CD4-positive, CD25-positive, alpha-beta regulatory T cell (primary cell): Measurements from ENCODE around the gene C5orf58. TPM values are rescaled to one million over a fixed set of nuclear protein-coding genes. Genes with fewer than 3 reads are reported as not detected.

ENCODE experiments used
- ATAC-seq, 2 donors: fragments of 150-1000 bp; cut with Tn5 transposase; one replicate each; pipeline ENCODE4 v1.10.0; 2021; ENCODE audit warnings: low read depth in 2 of 2, moderate number of reproducible peaks in 2 of 2, moderate library complexity in 1 of 2
- DNase-seq, 3 donors: peaks; one replicate each; pipeline versions ENCODE4 v3.0.0 to v3.0.0-alpha.2; 2012 to 2022; ENCODE audit warnings: mixed read lengths in 1 of 3
- H3K27ac ChIP-seq: one replicate; pipeline ENCODE4 v1.7.0; 2013; ENCODE audit warnings: mild to moderate bottlenecking, low read length; ENCODE audit not compliant: insufficient read depth, poor library complexity, severe bottlenecking
- H3K27me3 ChIP-seq: one replicate; pipeline ENCODE4 v1.7.0; 2013; ENCODE audit warnings: low read length; ENCODE audit not compliant: control insufficient read depth, insufficient read depth
- H3K36me3 ChIP-seq: one replicate; pipeline ENCODE4 v1.7.0; 2013; ENCODE audit warnings: mild to moderate bottlenecking, low read length, moderate library complexity; ENCODE audit not compliant: control insufficient read depth, insufficient read depth
- H3K4me1 ChIP-seq: 2 replicates; pipeline ENCODE4 v1.7.0; 2013; ENCODE audit warnings: mild to moderate bottlenecking, low read length; ENCODE audit not compliant: insufficient read depth, control insufficient read depth, poor library complexity, severe bottlenecking
- H3K4me3 ChIP-seq: one replicate; pipeline ENCODE4 v1.7.0; 2013; ENCODE audit warnings: low read depth, mild to moderate bottlenecking, low read length, moderate library complexity
- H3K9me3 ChIP-seq, 2 experiments: 1 replicate in 1 of 2; 2 replicates in 1 of 2; pipeline ENCODE4 v1.7.0; 2013; ENCODE audit warnings: low read length in 2 of 2, mild to moderate bottlenecking in 1 of 2, moderate library complexity in 1 of 2; ENCODE audit not compliant: control insufficient read depth in 2 of 2
- H3K27ac Mint-ChIP-seq, 3 donors: one replicate each; pipeline ENCODE4 v1.8.0; 2020 to 2022; ENCODE audit warnings: mild to moderate bottlenecking in 3 of 3, mixed read lengths in 3 of 3, moderate library complexity in 2 of 3
- H3K27me3 Mint-ChIP-seq: one replicate; pipeline ENCODE4 v1.8.0; 2022; ENCODE audit warnings: mild to moderate bottlenecking, mixed read lengths
- H3K36me3 Mint-ChIP-seq: one replicate; pipeline ENCODE4 v1.8.0; 2020; ENCODE audit warnings: mixed read lengths
- H3K4me1 Mint-ChIP-seq, 4 donors: one replicate each; pipeline ENCODE4 v1.8.0; 2020 to 2022; ENCODE audit warnings: mixed read lengths in 4 of 4, mild to moderate bottlenecking in 1 of 4
- H3K4me3 Mint-ChIP-seq, 4 donors: one replicate each; pipeline ENCODE4 v1.8.0; 2020 to 2022; ENCODE audit warnings: mild to moderate bottlenecking in 4 of 4, mixed read lengths in 4 of 4, moderate library complexity in 3 of 4
- H3K9me3 Mint-ChIP-seq, 7 donors: one replicate each; pipeline ENCODE4 v1.8.0; 2020 to 2022; ENCODE audit warnings: mixed read lengths in 7 of 7, mild to moderate bottlenecking in 3 of 7, moderate library complexity in 2 of 7
- polyA plus RNA-seq, 4 donors: library from polyadenylated mRNA; unstranded; fragments of 300-500 nt; fragmentation: Illumina TruSeq; gene quantifications; one replicate each; pipeline ENCODE4 v1.2.3, GENCODE V29; 2021
- total RNA-seq: library from RNA; stranded (reverse); gene quantifications from one replicate; pipeline ENCODE4 v1.2.3, GENCODE V29; 2022

Gene C5orf58
- total and polyA plus RNA-seq, 5 donors from 2014 or later = 0.44 to 1.1 (median 0.69) TPM; not detected in 1

GRCh38 chr5:170195961-170196360 is 36.8 kb upstream of the C5orf58 start:
- H3K9me3 ChIP-seq = no peaks in the 10 kb centered on the region
- ATAC-seq (no peak), DNase-seq (no peak)
- no peaks in the 10 kb centered on the region for H3K36me3 ChIP-seq
- no peak overlapping the region for H3K4me3 Mint-ChIP-seq
- H3K27ac Mint-ChIP-seq = no peak overlapping the region
- H3K9me3 Mint-ChIP-seq = no peaks in the 10 kb centered on the region
- peaks cover 23% of the 10 kb centered on the region for H3K27me3 Mint-ChIP-seq
- peaks cover 9% of the 10 kb centered on the region for H3K27me3 ChIP-seq
- H3K4me1 Mint-ChIP-seq = no peaks in the 10 kb centered on the region
- H3K36me3 Mint-ChIP-seq = no peaks in the 10 kb centered on the region
- no peak overlapping the region for H3K27ac ChIP-seq
- no peaks in the 10 kb centered on the region for H3K4me1 ChIP-seq
- H3K4me3 ChIP-seq = no peak overlapping the region

GRCh38 chr5:170200876-170201275 is 31.9 kb upstream of the C5orf58 start:
- Histone ChIP-seq H3K9me3 (no peaks in the 10 kb centered on the region), H3K4me3 (no peak overlapping the region), H3K36me3 (no peaks in the 10 kb centered on the region), H3K27me3 (peaks cover 12% of the 10 kb centered on the region), H3K4me1 (no peaks in the 10 kb centered on the region), H3K27ac (no peak overlapping the region)
- ATAC-seq = no peak
- H3K9me3 Mint-ChIP-seq = no peaks in the 10 kb centered on the region
- H3K4me3 Mint-ChIP-seq = no peak overlapping the region
- H3K27ac Mint-ChIP-seq = no peak overlapping the region
- no peaks in the 10 kb centered on the region for H3K4me1 Mint-ChIP-seq
- H3K36me3 Mint-ChIP-seq = no peaks in the 10 kb centered on the region
- peaks cover 28% of the 10 kb centered on the region for H3K27me3 Mint-ChIP-seq
- no peak for DNase-seq

- Mint-ChIP-seq H3K9me3 (no peaks in the 10 kb centered on the region), H3K27me3 (peaks cover 30% of the 10 kb centered on the region), H3K27ac (no peak overlapping the region), H3K36me3 (no peaks in the 10 kb centered on the region), H3K4me3 (no peak overlapping the region), H3K4me1 (no peaks in the 10 kb centered on the region)
- Histone ChIP-seq H3K9me3 (no peaks in the 10 kb centered on the region), H3K27ac (no peak overlapping the region), H3K36me3 (no peaks in the 10 kb centered on the region), H3K4me1 (no peaks in the 10 kb centered on the region), H3K27me3 (peaks cover 12% of the 10 kb centered on the region), H3K4me3 (no peak overlapping the region)
- DNase-seq = no peak
- no peak for ATAC-seq
Observed at GRCh38 chr5:170201311-170201710, 31.5 kb upstream of the C5orf58 start.

GRCh38 chr5:170202117-170202516 is 30.7 kb upstream of the C5orf58 start:
- no peaks in the 10 kb centered on the region for H3K4me1 Mint-ChIP-seq
- H3K4me3 Mint-ChIP-seq = no peak overlapping the region
- Histone ChIP-seq H3K27ac (no peak overlapping the region), H3K4me3 (no peak overlapping the region), H3K4me1 (no peaks in the 10 kb centered on the region), H3K27me3 (peaks cover 15% of the 10 kb centered on the region), H3K36me3 (no peaks in the 10 kb centered on the region), H3K9me3 (no peaks in the 10 kb centered on the region)
- H3K9me3 Mint-ChIP-seq = no peaks in the 10 kb centered on the region
- H3K36me3 Mint-ChIP-seq = no peaks in the 10 kb centered on the region
- H3K27me3 Mint-ChIP-seq = peaks cover 30% of the 10 kb centered on the region
- no peak overlapping the region for H3K27ac Mint-ChIP-seq
- DNase-seq = no peak
- ATAC-seq = no peak

- Histone ChIP-seq H3K9me3 (no peaks in the 10 kb centered on the region), H3K4me3 (no peak overlapping the region), H3K27ac (no peak overlapping the region), H3K36me3 (no peaks in the 10 kb centered on the region), H3K27me3 (peaks cover 11% of the 10 kb centered on the region), H3K4me1 (no peaks in the 10 kb centered on the region)
- peaks cover 45% of the 10 kb centered on the region for H3K27me3 Mint-ChIP-seq
- H3K4me1 Mint-ChIP-seq = no peaks in the 10 kb centered on the region
- peaks cover 0 to 1% (median 0%) of the 10 kb centered on the region in 7 donors for H3K9me3 Mint-ChIP-seq
- ATAC-seq (no peak), DNase-seq (no peak)
- H3K27ac Mint-ChIP-seq = no peak overlapping the region
- no peaks in the 10 kb centered on the region for H3K36me3 Mint-ChIP-seq
- no peak overlapping the region for H3K4me3 Mint-ChIP-seq
Observed at GRCh38 chr5:170204202-170204601, 28.6 kb upstream of the C5orf58 start.

GRCh38 chr5:170206216-170206615 is 26.6 kb upstream of the C5orf58 start:
- Mint-ChIP-seq H3K36me3 (no peaks in the 10 kb centered on the region), H3K4me3 (no peak overlapping the region), H3K9me3 (peaks cover 0 to 5% (median 2%) of the 10 kb centered on the region in 7 donors), H3K4me1 (no peaks in the 10 kb centered on the region), H3K27ac (no peak overlapping the region), H3K27me3 (peaks cover 41% of the 10 kb centered on the region)
- peaks cover 14% of the 10 kb centered on the region for H3K27me3 ChIP-seq
- H3K9me3 ChIP-seq = no peaks in the 10 kb centered on the region
- no peaks in the 10 kb centered on the region for H3K4me1 ChIP-seq
- no peaks in the 10 kb centered on the region for H3K36me3 ChIP-seq
- ATAC-seq (no peak), DNase-seq (no peak)
- H3K4me3 ChIP-seq = no peak overlapping the region
- no peak overlapping the region for H3K27ac ChIP-seq

- DNase-seq (no peak), ATAC-seq (no peak)
- no peaks in the 10 kb centered on the region for H3K36me3 ChIP-seq
- H3K4me1 ChIP-seq = no peaks in the 10 kb centered on the region
- Mint-ChIP-seq H3K4me3 (no peak overlapping the region), H3K4me1 (no peaks in the 10 kb centered on the region), H3K27ac (no peak overlapping the region), H3K36me3 (no peaks in the 10 kb centered on the region), H3K27me3 (peaks cover 38% of the 10 kb centered on the region), H3K9me3 (peaks cover 0 to 5% (median 2%) of the 10 kb centered on the region in 7 donors)
- no peaks in the 10 kb centered on the region for H3K9me3 ChIP-seq
- no peak overlapping the region for H3K4me3 ChIP-seq
- H3K27ac ChIP-seq = no peak overlapping the region
- peaks cover 18% of the 10 kb centered on the region for H3K27me3 ChIP-seq
Observed at GRCh38 chr5:170206958-170207357, 25.8 kb upstream of the C5orf58 start.

GRCh38 chr5:170211575-170212334 is 21.0 kb upstream of the C5orf58 start:
- no peaks in the 10 kb centered on the region for H3K36me3 ChIP-seq
- peaks cover 36% of the 10 kb centered on the region for H3K27me3 Mint-ChIP-seq
- no peak for DNase-seq
- no peaks in the 10 kb centered on the region for H3K4me1 Mint-ChIP-seq
- H3K4me3 Mint-ChIP-seq = no peak overlapping the region
- H3K9me3 Mint-ChIP-seq = peaks cover 0 to 5% (median 2%) of the 10 kb centered on the region in 7 donors
- no peaks in the 10 kb centered on the region for H3K36me3 Mint-ChIP-seq
- no peak overlapping the region for H3K27ac Mint-ChIP-seq
- H3K4me3 ChIP-seq = no peak overlapping the region
- H3K27ac ChIP-seq = no peak overlapping the region
- peaks cover 28% of the 10 kb centered on the region for H3K27me3 ChIP-seq
- H3K4me1 ChIP-seq = no peaks in the 10 kb centered on the region
- no peak for ATAC-seq
- H3K9me3 ChIP-seq = no peaks in the 10 kb centered on the region
